Naive thymus-derived CD4-positive, alpha-beta T cell (primary cell): ENCODE results near the gene PCSK2. TPM values are rescaled to one million over a fixed set of nuclear protein-coding genes. Genes with fewer than 3 reads are reported as not detected.
A peak's percentile ranks its signal among the peaks of the same experiment; 100 is the strongest.

Experiments used
- ATAC-seq: fragments of 150-1000 bp; cut with Tn5 transposase; 2 replicates; pipeline ENCODE4 v1.10.0; 2021; ENCODE audit warnings: mild to moderate bottlenecking, moderate library complexity
- CTCF ChIA-PET: fragments of 350-600 bp; sonication (Branson Sonifier 250); formaldehyde crosslinking; loops from one replicate; lab custom pipeline; 2021; ENCODE audit warnings: antibody characterized with exemption; lab: Charles Lee
- POLR2A ChIA-PET: fragments of 350-600 bp; sonication (Branson Sonifier 250); formaldehyde crosslinking; loops from one replicate; lab custom pipeline; 2021; ENCODE audit warnings: antibody characterized with exemption, inconsistent platforms; lab: Charles Lee
- DNase-seq, 9 donors: peaks; one replicate each; pipeline versions ENCODE4 v3.0.0 to v3.0.0-alpha.2; 2020 to 2022; ENCODE audit warnings: mixed read lengths in 1 of 9
- H3K27ac ChIP-seq: one replicate; pipeline ENCODE4 v1.7.0; 2013; ENCODE audit warnings: mild to moderate bottlenecking, low read depth, low read length, moderate library complexity
- H3K27me3 ChIP-seq, 2 donors: one replicate each; pipeline ENCODE4 v1.7.0; 2013; ENCODE audit warnings: low read length in 2 of 2, mild to moderate bottlenecking in 2 of 2, moderate library complexity in 2 of 2; ENCODE audit not compliant: control insufficient read depth in 2 of 2, insufficient read depth in 2 of 2
- H3K36me3 ChIP-seq, 3 experiments: 1 replicate in 2 of 3; 2 replicates in 1 of 3; pipeline ENCODE4 v1.7.0; 2013; ENCODE audit warnings: low read length in 3 of 3, mild to moderate bottlenecking in 3 of 3, moderate library complexity in 1 of 3; ENCODE audit not compliant: insufficient read depth in 3 of 3, control insufficient read depth in 2 of 3
- H3K4me1 ChIP-seq, 2 donors: one replicate each; pipeline ENCODE4 v1.7.0; 2013; ENCODE audit warnings: low read length in 2 of 2, mild to moderate bottlenecking in 2 of 2, moderate library complexity in 1 of 2; ENCODE audit not compliant: control insufficient read depth in 2 of 2, insufficient read depth in 2 of 2
- H3K4me3 ChIP-seq: 2 replicates; pipeline ENCODE4 v1.7.0; 2013; ENCODE audit warnings: mild to moderate bottlenecking, low read length
- H3K9me3 ChIP-seq, 3 experiments: 1 replicate in 2 of 3; 2 replicates in 1 of 3; pipeline ENCODE4 v1.7.0; 2013; ENCODE audit warnings: low read length in 3 of 3; ENCODE audit not compliant: control insufficient read depth in 2 of 3
- H3K27ac Mint-ChIP-seq, 9 donors: one replicate each; pipeline ENCODE4 v1.8.0; 2020 to 2022; ENCODE audit warnings: mixed read lengths in 9 of 9, mild to moderate bottlenecking in 8 of 9, moderate library complexity in 5 of 9, inconsistent platforms in 2 of 9
- H3K27me3 Mint-ChIP-seq, 5 donors: one replicate each; pipeline ENCODE4 v1.8.0; 2021 to 2022; ENCODE audit warnings: mixed read lengths in 5 of 5, mild to moderate bottlenecking in 1 of 5
- H3K36me3 Mint-ChIP-seq, 5 donors: one replicate each; pipeline ENCODE4 v1.8.0; 2020 to 2022; ENCODE audit warnings: mixed read lengths in 5 of 5, mild to moderate bottlenecking in 3 of 5, inconsistent platforms in 1 of 5
- H3K4me1 Mint-ChIP-seq, 7 donors: one replicate each; pipeline ENCODE4 v1.8.0; 2020 to 2022; ENCODE audit warnings: mixed read lengths in 7 of 7, mild to moderate bottlenecking in 3 of 7, inconsistent platforms in 1 of 7
- H3K4me3 Mint-ChIP-seq, 10 donors: one replicate each; pipeline ENCODE4 v1.8.0; 2020 to 2022; ENCODE audit warnings: mild to moderate bottlenecking in 10 of 10, mixed read lengths in 10 of 10, moderate library complexity in 6 of 10, inconsistent platforms in 2 of 10
- H3K9me3 Mint-ChIP-seq, 11 donors: one replicate each; pipeline ENCODE4 v1.8.0; 2020 to 2022; ENCODE audit warnings: mixed read lengths in 11 of 11, mild to moderate bottlenecking in 4 of 11, inconsistent platforms in 1 of 11, moderate library complexity in 1 of 11
- intact Hi-C, 2 donors: fragments of 100-400 bp; cut with micrococcal nuclease; formaldehyde crosslinking; loops; one replicate each; pipeline ENCODE4 v1.15.1; 2023
- polyA plus RNA-seq, 2 donors: library from polyadenylated mRNA; unstranded; fragments of 300-500 nt; fragmentation: Illumina TruSeq; gene quantifications; one replicate each; pipeline ENCODE4 v1.2.3, GENCODE V29; 2021
- total RNA-seq, 6 experiments: library from RNA in 5 of 6; stranded (reverse) in 5 of 6; gene quantifications; 1 replicate in 5 of 6; 2 replicates in 1 of 6; pipeline ENCODE4 v1.2.3 and lab custom pipeline; 2021 to 2026

PCSK2 gene
- total and polyA plus RNA-seq, 7 experiments from 2014 or later: not detected

DNA sequence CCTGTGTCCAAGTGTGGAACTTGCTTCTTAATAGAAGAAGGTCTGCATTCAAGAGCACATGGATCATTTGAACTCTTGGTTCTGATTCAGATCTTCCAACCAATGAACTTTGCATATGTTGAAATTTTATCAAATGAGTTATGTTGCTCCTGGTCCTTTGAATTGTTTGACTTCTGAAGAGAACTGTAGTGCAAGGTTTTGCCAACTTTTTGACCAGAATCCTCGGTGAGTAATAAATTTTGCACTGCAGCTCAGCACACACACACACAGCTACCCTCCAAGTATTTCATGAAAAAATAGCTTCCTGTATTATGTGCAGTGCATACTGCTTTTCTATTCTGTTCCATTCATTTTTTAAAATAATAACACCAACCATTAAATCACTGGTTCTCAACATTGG lies 236.9 kb downstream of the PCSK2 start:
- ATAC-seq: no peak

DNA sequence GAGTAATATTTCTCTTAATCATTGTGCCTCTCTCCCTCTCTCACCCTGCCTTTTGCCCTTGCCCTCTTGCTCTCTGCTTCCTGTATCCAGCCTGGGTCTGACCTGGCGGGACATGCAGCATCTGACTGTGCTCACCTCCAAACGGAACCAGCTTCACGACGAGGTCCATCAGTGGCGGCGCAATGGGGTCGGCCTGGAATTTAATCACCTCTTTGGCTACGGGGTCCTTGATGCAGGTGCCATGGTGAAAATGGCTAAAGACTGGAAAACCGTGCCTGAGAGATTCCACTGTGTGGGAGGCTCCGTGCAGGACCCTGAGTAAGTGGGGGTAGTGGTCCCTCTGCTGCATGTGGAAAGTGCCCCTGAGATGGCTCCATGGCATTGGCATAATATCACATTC lies 238.4 kb downstream of the PCSK2 start:
- Mint-ChIP-seq H3K27me3 (peaks cover 0 to 16% (median 0%) of the 10 kb centered on the region in 5 donors), H3K27ac (no peak overlapping the region), H3K4me1 (peaks cover 0 to 5% (median 0%) of the 10 kb centered on the region in 7 donors), H3K4me3 (no peak overlapping the region), H3K9me3 (peaks cover 0 to 2% (median 0%) of the 10 kb centered on the region in 11 donors), H3K36me3 (peaks cover 0 to under 1% (median 0%) of the 10 kb centered on the region in 5 donors)
- ChIA-PET CTCF (no interaction called here), POLR2A (no interaction called here)
- intact Hi-C loops: no loop called here
- H3K4me1 ChIP-seq: no peaks in the 10 kb centered on the region
- no peaks in the 10 kb centered on the region for H3K27me3 ChIP-seq
- no peaks in the 10 kb centered on the region for H3K36me3 ChIP-seq
- H3K27ac ChIP-seq: no peak overlapping the region
- ATAC-seq (no peak), DNase-seq (no peak)
- no peak overlapping the region for H3K4me3 ChIP-seq
- H3K9me3 ChIP-seq: no peaks in the 10 kb centered on the region

More for the DNA sequence above, 236.9 kb downstream of the PCSK2 start:
- Mint-ChIP-seq H3K27me3 (peaks cover 0 to 17% (median 0%) of the 10 kb centered on the region in 5 donors), H3K9me3 (peaks cover 0 to 5% (median 0%) of the 10 kb centered on the region in 11 donors), H3K36me3 (peaks cover 0 to 1% (median 0%) of the 10 kb centered on the region in 5 donors), H3K27ac (no peak overlapping the region), H3K4me1 (peaks cover 0 to 6% (median 0%) of the 10 kb centered on the region in 7 donors), H3K4me3 (no peak overlapping the region)
- Histone ChIP-seq H3K9me3 (no peaks in the 10 kb centered on the region), H3K27me3 (no peaks in the 10 kb centered on the region), H3K27ac (no peak overlapping the region), H3K4me1 (no peaks in the 10 kb centered on the region), H3K36me3 (no peaks in the 10 kb centered on the region), H3K4me3 (no peak overlapping the region)
- DNase-seq: no peak
- POLR2A ChIA-PET: no interaction called here
- intact Hi-C loops: no loop called here
- CTCF ChIA-PET: no interaction called here

DNA sequence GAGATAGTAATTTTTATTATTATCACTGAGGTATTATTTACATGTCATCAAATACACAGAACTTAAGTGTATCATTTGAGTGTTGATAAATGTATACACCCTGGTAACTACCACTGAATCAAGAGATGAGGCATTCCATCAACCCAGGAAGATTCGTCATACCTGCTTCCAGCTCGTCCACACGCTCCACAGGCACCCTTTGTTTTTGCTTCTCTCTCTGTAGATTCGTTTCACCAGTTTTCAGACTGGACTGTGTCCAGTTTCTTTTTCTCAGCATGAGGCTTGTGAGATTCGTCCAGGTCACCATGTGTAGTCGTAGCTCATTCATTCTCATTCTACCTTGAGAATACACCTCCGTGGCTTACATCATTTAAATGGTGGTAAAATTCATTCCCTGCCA lies 239.8 kb downstream of the PCSK2 start:
- H3K9me3 ChIP-seq: no peaks in the 10 kb centered on the region
- no peak overlapping the region for H3K27ac ChIP-seq
- no peaks in the 10 kb centered on the region for H3K4me1 ChIP-seq
- H3K27ac Mint-ChIP-seq: no peak overlapping the region
- ATAC-seq (no peak), DNase-seq (no peak)
- H3K4me3 ChIP-seq: no peak overlapping the region
- no peak overlapping the region for H3K4me3 Mint-ChIP-seq
- POLR2A ChIA-PET: no interaction called here
- H3K36me3 ChIP-seq: no peaks in the 10 kb centered on the region
- peaks cover 0 to 16% (median 0%) of the 10 kb centered on the region in 5 donors for H3K27me3 Mint-ChIP-seq
- H3K36me3 Mint-ChIP-seq: no peaks in the 10 kb centered on the region
- H3K4me1 Mint-ChIP-seq: no peaks in the 10 kb centered on the region
- CTCF ChIA-PET: no interaction called here
- intact Hi-C loops: no loop called here
- no peaks in the 10 kb centered on the region for H3K27me3 ChIP-seq
- no peaks in the 10 kb centered on the region for H3K9me3 Mint-ChIP-seq

DNA sequence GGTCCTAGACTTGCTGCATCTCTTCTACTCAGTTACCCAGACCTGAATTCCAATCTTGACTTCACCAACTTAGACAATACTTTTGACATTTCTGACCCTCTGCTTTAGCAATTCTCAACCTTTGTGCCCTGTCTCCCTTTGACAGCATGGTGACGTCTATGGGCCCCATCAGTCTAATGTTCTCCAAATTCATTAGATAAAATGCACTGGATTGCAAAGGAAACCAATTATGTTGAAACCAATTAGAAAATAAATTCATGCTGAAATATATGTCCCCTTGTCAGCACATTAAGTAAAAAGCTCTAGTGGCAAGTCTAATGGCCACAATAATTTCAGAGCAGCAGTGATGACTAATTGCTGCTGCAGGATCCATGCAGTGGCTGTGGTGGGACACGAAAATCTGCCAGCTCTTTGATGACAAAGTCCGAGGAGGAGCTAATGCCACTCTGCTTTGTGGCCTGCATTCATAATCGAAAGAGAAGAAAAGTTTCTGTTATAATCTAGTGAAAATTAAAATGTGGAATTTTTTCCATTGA lies 240.3 kb downstream of the PCSK2 start:
- CTCF ChIA-PET: no interaction called here
- H3K27ac Mint-ChIP-seq: no peak overlapping the region
- H3K36me3 Mint-ChIP-seq: no peaks in the 10 kb centered on the region
- intact Hi-C loops: no loop called here
- no peaks in the 10 kb centered on the region for H3K9me3 Mint-ChIP-seq
- H3K27me3 Mint-ChIP-seq: peaks cover 0 to 16% (median 0%) of the 10 kb centered on the region in 5 donors
- no peaks in the 10 kb centered on the region for H3K4me1 Mint-ChIP-seq
- no peaks in the 10 kb centered on the region for H3K4me1 ChIP-seq
- no peak for DNase-seq
- H3K9me3 ChIP-seq: no peaks in the 10 kb centered on the region
- H3K27me3 ChIP-seq: no peaks in the 10 kb centered on the region
- POLR2A ChIA-PET: no interaction called here
- H3K4me3 Mint-ChIP-seq: no peak overlapping the region
- no peak overlapping the region for H3K4me3 ChIP-seq
- no peak overlapping the region for H3K27ac ChIP-seq
- no peak for ATAC-seq
- H3K36me3 ChIP-seq: no peaks in the 10 kb centered on the region

DNA sequence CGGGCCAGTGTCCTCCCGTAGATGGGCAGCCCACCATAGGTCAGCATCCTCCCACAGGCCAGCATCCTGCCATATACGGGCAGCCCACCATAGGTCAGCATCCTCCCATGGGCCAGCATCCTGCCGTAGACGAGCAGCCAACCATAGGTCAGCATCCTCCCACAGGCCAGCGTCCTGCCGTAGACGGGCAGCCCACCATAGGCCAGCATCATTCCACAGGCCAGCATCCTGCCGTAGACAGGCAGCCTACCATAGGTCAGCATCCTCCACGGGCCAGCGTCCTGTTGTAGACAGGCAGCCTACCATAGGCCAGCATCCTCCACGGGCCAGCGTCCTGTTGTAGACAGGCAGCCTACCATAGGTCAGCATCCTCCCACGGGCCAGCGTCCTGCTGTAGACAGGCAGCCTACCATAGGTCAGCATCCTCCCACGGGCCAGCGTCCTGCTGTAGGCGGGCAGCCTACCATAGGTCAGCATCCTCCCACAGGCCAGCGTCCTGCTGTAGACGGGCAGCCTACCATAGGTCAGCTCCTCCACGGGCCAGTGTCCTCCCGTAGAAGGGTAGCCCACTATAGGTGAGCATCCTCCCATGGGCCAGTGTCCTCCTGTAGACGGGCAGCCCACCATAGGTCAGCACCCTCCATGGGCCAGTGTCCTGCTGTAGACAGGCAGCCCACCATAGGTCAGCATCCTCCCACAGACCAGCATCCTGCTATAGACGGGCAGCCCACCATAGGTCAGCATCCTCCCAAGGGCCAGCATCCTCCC lies 241.4 kb downstream of the PCSK2 start:
- Mint-ChIP-seq H3K36me3 (no peaks in the 10 kb centered on the region), H3K4me3 (no peak overlapping the region), H3K9me3 (no peaks in the 10 kb centered on the region), H3K4me1 (no peaks in the 10 kb centered on the region), H3K27ac (no peak overlapping the region), H3K27me3 (peaks cover 0 to 6% (median 0%) of the 10 kb centered on the region in 5 donors)
- no peaks in the 10 kb centered on the region for H3K36me3 ChIP-seq
- H3K27ac ChIP-seq: no peak overlapping the region
- no peaks in the 10 kb centered on the region for H3K4me1 ChIP-seq
- no peak for ATAC-seq
- H3K9me3 ChIP-seq: no peaks in the 10 kb centered on the region
- intact Hi-C loops: no loop called here
- CTCF ChIA-PET: no interaction called here
- POLR2A ChIA-PET: no interaction called here
- H3K27me3 ChIP-seq: no peaks in the 10 kb centered on the region
- DNase-seq: no peak
- H3K4me3 ChIP-seq: no peak overlapping the region

DNA sequence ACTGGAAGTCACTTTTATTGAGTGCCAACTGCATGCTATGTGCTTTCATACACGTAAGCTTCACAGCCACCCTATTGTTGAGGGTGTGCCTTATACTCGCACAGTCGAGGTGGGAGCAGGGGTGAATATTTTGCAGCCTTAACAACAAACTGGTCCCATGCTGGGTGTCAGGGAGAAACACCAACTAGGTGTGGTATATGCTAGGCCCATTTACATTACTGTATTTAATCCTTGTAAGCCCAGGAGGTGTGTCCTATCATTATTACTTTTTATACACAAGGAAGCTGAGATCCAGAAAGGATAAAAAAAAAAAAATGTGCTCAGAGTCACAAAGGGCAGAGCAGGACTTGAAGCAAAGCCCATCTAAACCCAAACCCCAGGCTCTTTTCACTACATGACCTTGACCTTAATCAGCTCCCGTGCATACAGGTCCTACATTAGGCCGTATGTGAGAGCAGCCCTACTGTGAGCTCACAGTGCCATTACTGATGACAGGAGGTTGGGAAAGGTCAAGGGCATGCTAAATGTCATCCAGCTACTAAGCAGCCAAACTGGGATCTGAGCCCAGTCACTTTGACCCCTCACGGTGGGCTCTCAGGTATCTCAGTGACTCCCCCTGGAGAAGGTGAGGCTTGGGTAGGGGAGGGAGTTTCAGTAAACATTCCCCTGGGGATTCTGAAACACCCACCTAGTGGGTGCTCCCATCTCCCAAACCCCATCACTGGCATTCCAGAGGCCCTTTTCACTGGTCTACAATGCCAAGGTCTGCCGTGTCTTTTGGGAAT lies 242.6 kb downstream of the PCSK2 start:
- H3K36me3 Mint-ChIP-seq: peaks cover 0 to 2% (median 0%) of the 10 kb centered on the region in 5 donors
- DNase-seq (no peak), ATAC-seq (no peak)
- Histone ChIP-seq H3K4me3 (no peak overlapping the region), H3K36me3 (no peaks in the 10 kb centered on the region), H3K9me3 (no peaks in the 10 kb centered on the region), H3K27me3 (no peaks in the 10 kb centered on the region), H3K4me1 (no peaks in the 10 kb centered on the region), H3K27ac (no peak overlapping the region)
- H3K27me3 Mint-ChIP-seq: peaks cover 0 to 3% (median 3%) of the 10 kb centered on the region in 5 donors
- POLR2A ChIA-PET: no interaction called here
- intact Hi-C loops: loop anchor here in 1 of 2 donors (10.0 kb wide), 1 partner anchor 55 kb away; no protein-coding TSS in a partner anchor
- CTCF ChIA-PET: no interaction called here
- peak overlapping the region in 1 of 9 donors; percentile 25 for H3K27ac Mint-ChIP-seq
- no peaks in the 10 kb centered on the region for H3K4me1 Mint-ChIP-seq
- peaks cover 0 to 2% (median 0%) of the 10 kb centered on the region in 11 donors for H3K9me3 Mint-ChIP-seq
- no peak overlapping the region for H3K4me3 Mint-ChIP-seq
